PC-9 (cell line): ENCODE results near the gene ABCA12.

Source experiments
- EZH2 ChIP-seq: fragments of 200-600 bp; sonication (generic); IDR thresholded peaks from 2 replicates; pipeline ENCODE4 v1.8.0; 2017; ENCODE audit warnings: antibody characterized with exemption, low read depth
- TF ChIP-seq, protein P1 (sequence below): fragments of 200-600 bp; sonication (generic); conservative IDR thresholded peaks from 2 replicates; pipeline ENCODE4 v1.6.1; 2017; ENCODE audit warnings: mixed run types, antibody characterized with exemption, mild to moderate bottlenecking, moderate library complexity

DNA sequence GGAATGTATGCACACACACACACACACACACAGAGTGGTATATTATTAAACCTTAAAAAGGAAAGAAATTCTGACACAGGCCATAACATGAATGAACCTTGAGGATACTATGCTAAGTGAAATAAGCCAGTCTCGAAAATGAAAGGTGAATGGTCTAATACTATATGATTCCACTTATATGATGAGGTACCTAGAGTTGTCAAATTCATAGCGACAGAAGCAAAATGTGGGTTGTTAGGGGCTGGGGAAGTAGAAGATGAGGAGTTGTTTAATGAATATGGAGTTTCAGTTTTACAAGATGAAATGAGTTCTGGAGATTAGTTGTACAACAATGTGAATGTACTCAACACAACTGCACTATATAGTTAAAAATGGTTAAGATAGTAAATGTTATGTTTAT is 118.1 kb downstream of the ABCA12 start:
- TF ChIP-seq EZH2: no peak
- TF ChIP-seq, protein P1, sequence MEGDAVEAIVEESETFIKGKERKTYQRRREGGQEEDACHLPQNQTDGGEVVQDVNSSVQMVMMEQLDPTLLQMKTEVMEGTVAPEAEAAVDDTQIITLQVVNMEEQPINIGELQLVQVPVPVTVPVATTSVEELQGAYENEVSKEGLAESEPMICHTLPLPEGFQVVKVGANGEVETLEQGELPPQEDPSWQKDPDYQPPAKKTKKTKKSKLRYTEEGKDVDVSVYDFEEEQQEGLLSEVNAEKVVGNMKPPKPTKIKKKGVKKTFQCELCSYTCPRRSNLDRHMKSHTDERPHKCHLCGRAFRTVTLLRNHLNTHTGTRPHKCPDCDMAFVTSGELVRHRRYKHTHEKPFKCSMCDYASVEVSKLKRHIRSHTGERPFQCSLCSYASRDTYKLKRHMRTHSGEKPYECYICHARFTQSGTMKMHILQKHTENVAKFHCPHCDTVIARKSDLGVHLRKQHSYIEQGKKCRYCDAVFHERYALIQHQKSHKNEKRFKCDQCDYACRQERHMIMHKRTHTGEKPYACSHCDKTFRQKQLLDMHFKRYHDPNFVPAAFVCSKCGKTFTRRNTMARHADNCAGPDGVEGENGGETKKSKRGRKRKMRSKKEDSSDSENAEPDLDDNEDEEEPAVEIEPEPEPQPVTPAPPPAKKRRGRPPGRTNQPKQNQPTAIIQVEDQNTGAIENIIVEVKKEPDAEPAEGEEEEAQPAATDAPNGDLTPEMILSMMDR: no peak
